ENCODE results near the gene MAST2.
"Not testable (repeated sequence)": the region's sequence is repeated elsewhere in the genome, so short reads cannot be mapped to it uniquely, and the experiment has no call there.

DNA sequence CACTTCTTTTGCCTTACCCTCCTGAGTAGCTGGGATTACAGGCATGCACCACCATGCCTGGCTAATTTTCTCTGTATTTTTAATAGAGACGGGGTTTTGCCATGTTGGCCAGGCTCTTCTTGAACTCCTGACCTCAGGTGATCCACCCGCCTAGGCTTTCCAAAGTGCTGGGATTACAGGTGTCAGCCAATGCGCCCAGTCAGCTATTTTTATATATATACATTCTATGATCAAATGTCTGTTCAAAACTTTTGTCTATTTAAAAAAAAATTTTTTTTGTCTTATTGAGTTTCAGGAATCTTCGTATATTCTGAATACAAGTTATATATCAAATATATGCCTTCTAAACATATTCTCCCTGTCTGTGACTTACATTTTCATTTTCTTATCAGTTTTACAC, 34.9 kb downstream of the MAST2 start:
- not testable (repeated sequence) for TF ChIP-seq POLR2A (IDR thresholded peaks at IDR 0.05; ENCODE audit: extremely low read depth, insufficient read length)
- TF ChIP-seq, protein P1, sequence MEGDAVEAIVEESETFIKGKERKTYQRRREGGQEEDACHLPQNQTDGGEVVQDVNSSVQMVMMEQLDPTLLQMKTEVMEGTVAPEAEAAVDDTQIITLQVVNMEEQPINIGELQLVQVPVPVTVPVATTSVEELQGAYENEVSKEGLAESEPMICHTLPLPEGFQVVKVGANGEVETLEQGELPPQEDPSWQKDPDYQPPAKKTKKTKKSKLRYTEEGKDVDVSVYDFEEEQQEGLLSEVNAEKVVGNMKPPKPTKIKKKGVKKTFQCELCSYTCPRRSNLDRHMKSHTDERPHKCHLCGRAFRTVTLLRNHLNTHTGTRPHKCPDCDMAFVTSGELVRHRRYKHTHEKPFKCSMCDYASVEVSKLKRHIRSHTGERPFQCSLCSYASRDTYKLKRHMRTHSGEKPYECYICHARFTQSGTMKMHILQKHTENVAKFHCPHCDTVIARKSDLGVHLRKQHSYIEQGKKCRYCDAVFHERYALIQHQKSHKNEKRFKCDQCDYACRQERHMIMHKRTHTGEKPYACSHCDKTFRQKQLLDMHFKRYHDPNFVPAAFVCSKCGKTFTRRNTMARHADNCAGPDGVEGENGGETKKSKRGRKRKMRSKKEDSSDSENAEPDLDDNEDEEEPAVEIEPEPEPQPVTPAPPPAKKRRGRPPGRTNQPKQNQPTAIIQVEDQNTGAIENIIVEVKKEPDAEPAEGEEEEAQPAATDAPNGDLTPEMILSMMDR (IDR thresholded peaks at IDR 0.05; ENCODE audit: low read depth, low read length) = not testable (repeated sequence)
- TF ChIP-seq, protein P2, sequence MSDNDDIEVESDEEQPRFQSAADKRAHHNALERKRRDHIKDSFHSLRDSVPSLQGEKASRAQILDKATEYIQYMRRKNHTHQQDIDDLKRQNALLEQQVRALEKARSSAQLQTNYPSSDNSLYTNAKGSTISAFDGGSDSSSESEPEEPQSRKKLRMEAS (IDR thresholded peaks at IDR 0.05; ENCODE audit: low read depth, low read length) = not testable (repeated sequence)
